Left ventricle myocardium inferior (tissue), 1 donor: ENCODE data around the gene TNK2. TPM values are rescaled to one million over a fixed set of nuclear protein-coding genes. Genes with fewer than 3 reads are reported as not detected.

Source experiments
- DNase-seq: peaks from one replicate; pipeline ENCODE4 v3.0.0-alpha.2; 2020
- H3K27ac ChIP-seq: fragments of 200-600 bp; replicated peaks from 2 replicates; pipeline ENCODE4 v1.8.0; 2021
- H3K27me3 ChIP-seq: fragments of 200-600 bp; 2 replicates; pipeline ENCODE4 v1.8.0; 2021; ENCODE audit warnings: low read depth
- H3K36me3 ChIP-seq: fragments of 200-600 bp; 2 replicates; pipeline ENCODE4 v1.8.0; 2021
- H3K4me1 ChIP-seq: fragments of 200-600 bp; 2 replicates; pipeline ENCODE4 v1.8.0; 2021
- H3K4me3 ChIP-seq: fragments of 200-600 bp; 2 replicates; pipeline ENCODE4 v1.8.0; 2021; ENCODE audit warnings: mild to moderate bottlenecking, moderate library complexity
- H3K9me3 ChIP-seq: fragments of 200-600 bp; replicated peaks from 2 replicates; pipeline ENCODE4 v1.8.0; 2021
- intact Hi-C: fragments of 100-400 bp; cut with micrococcal nuclease; formaldehyde crosslinking; loops from one replicate; pipeline ENCODE4 v1.11.0; 2022
- total RNA-seq: library from RNA; stranded (reverse); fragmentation: NEBNext Ultra II Directional; extraction: Animal tissue kit (Norgen Biotek cat#: 25700); gene quantifications from one replicate; pipeline ENCODE4 v1.2.1, GENCODE V29; 2021
- TF ChIP-seq, protein P1 (sequence below): fragments of 200-600 bp; IDR thresholded peaks from 2 replicates; pipeline ENCODE4 v1.8.0; 2021; ENCODE audit warnings: antibody characterized with exemption, mild to moderate bottlenecking, borderline replicate concordance
- donor health status: DM: no; HTN: yes; CAD: no; lungs with severe emphysema.

The TNK2 gene
- total RNA-seq, 1 donor from 2014 or later: 33.2 TPM

DNA sequence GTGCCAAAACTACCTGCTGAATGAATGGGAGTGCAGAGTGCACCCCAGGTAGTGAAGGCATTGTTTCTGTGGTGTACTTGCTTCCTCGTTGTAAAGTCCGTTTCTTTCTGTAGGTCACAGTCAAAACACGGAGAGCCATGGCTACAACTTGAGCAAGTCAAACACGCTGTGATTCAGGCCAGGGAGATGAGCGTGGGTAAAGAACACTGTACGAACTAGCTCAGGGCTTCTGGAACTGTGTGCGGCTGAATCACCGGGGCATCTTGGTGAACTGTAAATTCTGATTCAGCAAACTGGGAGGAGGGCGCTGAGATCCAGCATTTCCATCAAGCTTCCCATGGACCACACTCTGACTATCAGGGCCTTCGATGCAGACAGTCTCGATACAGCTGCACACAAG is 5.0 kb upstream of the TNK2 start:
- Histone ChIP-seq H3K27ac (no peak overlapping the region), H3K9me3 (no peaks in the 10 kb centered on the region), H3K4me1 (peaks cover 22% of the 10 kb centered on the region), H3K36me3 (no peaks in the 10 kb centered on the region), H3K27me3 (peaks cover 23% of the 10 kb centered on the region), H3K4me3 (no peak overlapping the region)
- no peak for DNase-seq
- intact Hi-C loops: loop anchor here (5.0 kb wide), 1 partner anchor 51 kb away; no protein-coding TSS in a partner anchor
- TF ChIP-seq, protein P1, sequence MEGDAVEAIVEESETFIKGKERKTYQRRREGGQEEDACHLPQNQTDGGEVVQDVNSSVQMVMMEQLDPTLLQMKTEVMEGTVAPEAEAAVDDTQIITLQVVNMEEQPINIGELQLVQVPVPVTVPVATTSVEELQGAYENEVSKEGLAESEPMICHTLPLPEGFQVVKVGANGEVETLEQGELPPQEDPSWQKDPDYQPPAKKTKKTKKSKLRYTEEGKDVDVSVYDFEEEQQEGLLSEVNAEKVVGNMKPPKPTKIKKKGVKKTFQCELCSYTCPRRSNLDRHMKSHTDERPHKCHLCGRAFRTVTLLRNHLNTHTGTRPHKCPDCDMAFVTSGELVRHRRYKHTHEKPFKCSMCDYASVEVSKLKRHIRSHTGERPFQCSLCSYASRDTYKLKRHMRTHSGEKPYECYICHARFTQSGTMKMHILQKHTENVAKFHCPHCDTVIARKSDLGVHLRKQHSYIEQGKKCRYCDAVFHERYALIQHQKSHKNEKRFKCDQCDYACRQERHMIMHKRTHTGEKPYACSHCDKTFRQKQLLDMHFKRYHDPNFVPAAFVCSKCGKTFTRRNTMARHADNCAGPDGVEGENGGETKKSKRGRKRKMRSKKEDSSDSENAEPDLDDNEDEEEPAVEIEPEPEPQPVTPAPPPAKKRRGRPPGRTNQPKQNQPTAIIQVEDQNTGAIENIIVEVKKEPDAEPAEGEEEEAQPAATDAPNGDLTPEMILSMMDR: no peak

DNA sequence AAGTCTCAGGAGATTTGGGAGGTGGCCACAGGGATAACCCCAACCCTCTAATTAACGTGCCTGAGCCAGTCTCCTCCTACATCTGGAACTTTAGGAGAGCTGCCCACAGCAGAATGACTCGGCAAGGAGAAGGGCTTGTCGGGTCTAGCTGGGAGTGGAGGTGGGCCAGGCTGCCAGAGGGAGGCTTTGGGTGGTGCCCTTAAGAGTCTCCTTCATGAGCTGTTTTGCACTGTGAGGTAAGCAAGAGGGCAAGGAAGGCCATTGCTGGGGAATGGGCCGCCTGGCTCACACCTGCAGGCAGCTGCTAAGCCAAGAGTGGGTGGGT is 3.6 kb upstream of the TNK2 start:
- Histone ChIP-seq H3K27ac (no peak overlapping the region), H3K36me3 (no peaks in the 10 kb centered on the region), H3K27me3 (peaks cover 12% of the 10 kb centered on the region), H3K4me3 (no peak overlapping the region), H3K4me1 (peaks cover 37% of the 10 kb centered on the region), H3K9me3 (no peaks in the 10 kb centered on the region)
- TF ChIP-seq, protein P1: no peak
- DNase-seq: no peak
- intact Hi-C loops: loop anchor here (5.0 kb wide), 1 partner anchor 50 kb away; no protein-coding TSS in a partner anchor

DNA sequence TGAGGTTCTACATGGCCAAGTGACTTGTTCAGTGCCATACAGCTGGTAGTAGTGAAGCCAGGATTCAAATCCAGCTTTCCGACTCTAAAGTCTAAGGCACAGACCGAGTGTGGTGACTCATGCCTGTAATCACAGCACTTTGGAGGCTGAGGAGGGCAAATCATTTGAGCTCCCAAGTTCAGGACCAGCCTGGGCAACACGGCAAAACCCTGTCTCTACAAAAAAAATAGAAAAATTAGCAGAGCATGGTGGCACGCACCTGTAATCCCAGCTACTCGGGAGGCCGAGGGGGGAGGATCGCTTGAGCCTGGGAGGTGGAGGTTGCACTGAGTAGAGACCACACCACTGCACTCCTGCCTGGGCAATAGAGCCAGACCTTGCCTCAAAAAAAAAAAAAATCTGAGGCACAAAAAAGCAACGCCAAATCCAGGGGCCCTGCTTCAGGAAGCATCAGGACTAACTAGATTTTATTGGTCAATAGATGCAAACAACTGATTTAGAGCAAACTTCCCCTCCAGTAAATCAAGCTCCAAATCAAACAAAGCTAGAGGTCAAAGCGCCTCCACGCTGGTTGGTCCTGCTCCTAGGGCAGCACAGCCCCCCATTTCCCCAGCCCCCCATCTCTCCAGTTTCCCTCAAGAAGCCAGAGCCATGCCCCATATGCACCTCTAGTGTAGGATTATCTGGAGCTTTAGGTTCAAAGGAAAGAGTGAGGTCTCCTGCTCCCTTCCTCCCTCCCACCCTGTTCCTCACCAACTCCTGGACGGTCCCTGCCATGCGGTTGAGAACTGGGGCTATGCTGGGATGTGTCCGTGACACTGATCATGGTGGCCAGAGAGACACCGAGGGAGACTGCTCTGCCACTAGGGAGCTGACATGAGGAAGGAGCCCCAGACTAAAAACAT is 2.9 kb upstream of the TNK2 start:
- Histone ChIP-seq H3K9me3 (no peaks in the 10 kb centered on the region), H3K4me1 (peaks cover 41% of the 10 kb centered on the region), H3K36me3 (no peaks in the 10 kb centered on the region), H3K4me3 (no peak overlapping the region), H3K27me3 (peaks cover 6% of the 10 kb centered on the region), H3K27ac (no peak overlapping the region)
- TF ChIP-seq, protein P1: no peak
- no peak for DNase-seq
- intact Hi-C loops: loop anchor here (5.0 kb wide), 1 partner anchor 49 kb away; no protein-coding TSS in a partner anchor

DNA sequence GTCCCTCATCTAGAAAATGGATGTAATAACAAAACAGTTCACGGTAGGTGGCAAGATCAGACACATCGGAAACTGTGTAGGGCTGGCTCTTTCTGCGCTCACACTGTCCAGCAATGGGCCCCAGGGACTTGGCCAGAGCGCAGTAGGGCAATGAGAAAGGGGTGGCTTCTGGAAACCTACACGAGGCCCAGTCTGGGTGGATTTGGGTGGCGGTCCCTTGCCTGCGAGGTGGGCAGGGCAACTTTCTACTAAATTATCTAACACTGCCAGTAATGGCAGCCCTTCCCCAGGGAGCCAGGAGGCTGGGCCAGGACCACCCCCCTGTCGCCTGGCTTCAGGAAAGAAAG is 2.1 kb upstream of the TNK2 start:
- Histone ChIP-seq H3K27me3 (no peaks in the 10 kb centered on the region), H3K36me3 (no peaks in the 10 kb centered on the region), H3K4me3 (peak overlapping the region; percentile 78), H3K27ac (no peak overlapping the region), H3K9me3 (no peaks in the 10 kb centered on the region), H3K4me1 (peaks cover 41% of the 10 kb centered on the region)
- no peak for DNase-seq
- TF ChIP-seq, protein P1: no peak
- intact Hi-C loops: loop anchor here (5.0 kb wide), 1 partner anchor 48 kb away; no protein-coding TSS in a partner anchor

DNA sequence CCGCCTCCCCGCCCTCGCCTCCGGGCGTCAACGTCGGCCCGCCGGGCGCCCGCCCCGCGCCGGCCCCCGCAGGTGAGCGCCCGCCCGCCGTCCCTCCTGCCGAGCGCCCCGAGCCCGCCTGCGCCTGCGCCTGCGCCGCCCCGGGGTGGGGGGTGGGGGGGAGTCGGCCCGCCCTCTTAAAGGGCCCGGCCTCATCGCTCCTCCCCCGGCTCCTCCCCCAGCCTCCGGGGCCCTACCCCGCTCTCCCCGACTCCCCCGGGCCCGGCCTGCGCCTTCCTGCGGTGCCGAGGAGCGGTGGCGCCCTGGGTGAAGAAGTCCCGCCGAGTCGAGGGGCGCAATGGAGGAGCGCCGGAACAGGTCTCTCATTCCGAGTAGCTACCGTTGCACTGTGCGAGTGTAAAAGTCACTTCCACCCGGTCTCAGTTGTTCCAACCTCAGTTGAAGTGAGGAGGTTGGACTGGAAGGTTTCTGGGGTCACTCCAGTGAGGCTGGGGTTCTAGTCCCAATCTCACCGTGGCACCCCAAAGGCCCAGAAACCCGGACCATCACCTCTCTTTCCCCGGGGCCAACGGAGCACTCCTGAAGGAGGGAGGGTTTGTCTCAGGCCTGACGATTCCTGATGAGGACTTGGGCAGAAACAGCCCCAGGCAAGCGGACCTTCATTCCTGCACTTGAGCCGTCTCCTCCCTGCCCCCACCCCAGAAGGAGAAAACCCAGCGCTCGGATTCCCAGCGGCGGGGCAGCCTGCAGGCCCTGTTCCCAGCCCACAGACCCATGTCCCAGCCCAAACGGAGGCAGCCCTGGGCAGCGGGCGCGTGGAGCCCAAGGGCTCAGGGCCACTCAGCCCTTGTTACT is 1.5 kb upstream of the TNK2 start:
- H3K36me3 ChIP-seq: no peaks in the 10 kb centered on the region
- intact Hi-C loops: loop anchor here (5.0 kb wide), 1 partner anchor 48 kb away; no protein-coding TSS in a partner anchor
- peaks cover 36% of the 10 kb centered on the region for H3K4me1 ChIP-seq
- TF ChIP-seq, protein P1: no peak
- no peaks in the 10 kb centered on the region for H3K27me3 ChIP-seq
- no peaks in the 10 kb centered on the region for H3K9me3 ChIP-seq
- peak; percentile 87 for DNase-seq
- peak overlapping the region; percentile 63 for H3K27ac ChIP-seq
- H3K4me3 ChIP-seq: peak overlapping the region; percentile 78
